AG09319 (cell line): Measurements from ENCODE around the gene GNAO1.
"Not testable (repeated sequence)": the region's sequence is repeated elsewhere in the genome, so short reads cannot be mapped to it uniquely, and the experiment has no call there.

Experiments
- DNase-seq: peaks from one replicate; pipeline ENCODE4 v3.0.0-alpha.2; 2010; ENCODE audit warnings: low read depth; ENCODE audit errors: extremely low read depth
- CTCF ChIP-seq: IDR thresholded peaks from 2 replicates; pipeline ENCODE4 v1.5.1; 2011; ENCODE audit warnings: low read depth, mild to moderate bottlenecking, inconsistent platforms, low read length, moderate library complexity

GNAO1 gene

DNA sequence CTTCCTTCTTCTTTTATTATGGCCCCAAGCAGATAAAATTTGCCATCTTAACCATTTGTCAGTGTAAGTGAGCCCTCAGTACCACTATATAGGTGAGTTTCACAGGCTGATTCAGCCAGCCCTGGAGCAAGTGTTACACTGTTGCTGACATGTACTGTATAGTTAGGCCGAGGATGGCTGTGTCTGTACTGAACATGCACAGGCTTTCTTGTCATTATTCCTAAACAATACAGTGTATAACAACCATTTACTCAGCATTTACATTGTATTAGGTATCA, 180.3 kb downstream of the GNAO1 start:
- DNase-seq: no peak
- no peak for TF ChIP-seq CTCF

DNA sequence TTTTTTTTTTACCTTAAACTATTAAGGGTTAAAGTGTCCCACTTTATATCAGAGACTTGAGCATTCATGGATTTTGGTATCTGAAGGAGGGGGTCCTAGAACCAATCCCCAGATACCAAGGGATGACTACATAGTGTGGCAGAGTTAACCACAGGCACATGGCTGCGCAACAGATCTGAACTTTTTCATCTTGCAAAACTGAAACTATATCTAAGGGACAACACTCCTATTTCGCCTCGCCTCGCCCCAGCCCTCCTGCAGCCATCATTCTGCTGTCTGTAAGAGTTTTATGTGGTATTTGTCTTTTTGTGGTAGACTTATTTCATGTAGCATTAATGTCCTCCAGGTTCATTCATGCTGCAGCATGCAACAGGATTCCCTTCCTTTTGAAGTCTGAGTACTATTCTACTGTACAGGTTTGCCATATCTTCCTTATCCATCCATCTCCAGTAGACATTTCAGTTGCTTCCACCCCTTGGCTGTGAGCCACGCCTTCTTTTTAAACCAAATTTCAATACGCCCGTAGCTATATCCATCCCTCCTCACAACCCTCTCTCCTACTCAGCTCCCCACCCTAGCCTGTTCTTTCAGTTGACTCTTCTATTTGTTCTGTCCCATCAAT, 180.8 kb downstream of the GNAO1 start:
- DNase-seq: no peak
- TF ChIP-seq CTCF: no peak

GRCh38 chr16:56373003-56373402, 181.7 kb downstream of the GNAO1 start:
- no peak for DNase-seq
- no peak for TF ChIP-seq CTCF

- DNase-seq: not testable (repeated sequence)
These were observed 184.5 kb downstream of the GNAO1 start for GRCh38 chr16:56375792-56376191.

- not testable (repeated sequence) for DNase-seq
These were observed 187.8 kb downstream of the GNAO1 start for GRCh38 chr16:56379044-56379443.

- not testable (repeated sequence) for DNase-seq
These were observed 189.6 kb downstream of the GNAO1 start for GRCh38 chr16:56380778-56381485.

GRCh38 chr16:56382459-56382858, 191.2 kb downstream of the GNAO1 start:
- TF ChIP-seq CTCF: no peak
- DNase-seq: no peak

DNA sequence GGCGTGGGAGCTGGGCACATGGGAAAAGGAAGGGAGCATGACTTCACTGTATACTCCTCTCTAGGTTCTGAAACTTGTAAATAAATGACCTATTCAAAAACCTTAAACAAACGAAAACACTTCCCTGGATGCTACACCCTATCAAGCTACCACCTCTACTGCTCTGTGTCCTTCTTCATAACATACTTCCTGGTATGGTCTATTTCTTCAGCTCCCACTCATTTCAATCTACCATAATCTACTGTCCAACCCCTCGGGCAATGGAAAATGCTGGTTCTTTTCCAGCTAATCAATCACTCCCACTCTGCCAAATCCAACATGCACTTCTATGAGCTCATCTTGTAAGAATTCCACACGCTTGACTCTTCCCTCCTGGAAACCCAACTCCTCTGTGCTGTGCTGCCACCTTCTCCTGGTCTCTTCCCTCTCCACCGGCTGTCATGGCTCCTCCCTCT, 191.6 kb downstream of the GNAO1 start:
- TF ChIP-seq CTCF: no peak
- no peak for DNase-seq

DNA sequence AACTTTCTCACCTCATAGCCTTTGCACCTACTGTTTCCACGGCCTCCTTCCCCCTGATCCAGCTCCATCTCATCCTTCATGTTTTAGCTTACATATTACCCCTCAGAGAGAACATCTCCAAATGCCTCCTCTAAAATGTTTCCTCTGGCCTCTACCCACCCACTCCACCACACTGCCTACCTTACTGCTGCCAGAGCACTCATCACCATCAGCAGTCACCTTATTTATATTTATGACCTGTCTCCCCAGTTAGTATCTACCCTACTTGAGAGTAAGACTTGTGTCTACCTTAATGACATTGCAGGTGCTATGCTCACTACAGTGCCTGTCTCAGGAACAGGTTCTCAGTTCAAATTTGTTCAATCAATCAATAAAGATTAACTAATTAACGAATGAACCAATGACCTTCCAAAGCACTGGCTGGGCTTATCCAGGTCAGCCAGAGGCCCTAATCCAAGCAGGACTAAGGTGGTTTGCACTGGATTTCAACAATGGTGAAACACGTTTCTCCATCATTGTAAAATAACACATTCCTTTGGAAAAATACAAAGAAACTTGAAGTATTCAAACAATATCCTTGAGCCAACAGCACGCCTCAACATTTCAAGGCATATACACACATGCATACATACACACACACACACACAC, 192.9 kb downstream of the GNAO1 start:
- no peak for DNase-seq
- TF ChIP-seq CTCF: no peak
